ENCODE measurements around the gene ADGRG7.

DNA sequence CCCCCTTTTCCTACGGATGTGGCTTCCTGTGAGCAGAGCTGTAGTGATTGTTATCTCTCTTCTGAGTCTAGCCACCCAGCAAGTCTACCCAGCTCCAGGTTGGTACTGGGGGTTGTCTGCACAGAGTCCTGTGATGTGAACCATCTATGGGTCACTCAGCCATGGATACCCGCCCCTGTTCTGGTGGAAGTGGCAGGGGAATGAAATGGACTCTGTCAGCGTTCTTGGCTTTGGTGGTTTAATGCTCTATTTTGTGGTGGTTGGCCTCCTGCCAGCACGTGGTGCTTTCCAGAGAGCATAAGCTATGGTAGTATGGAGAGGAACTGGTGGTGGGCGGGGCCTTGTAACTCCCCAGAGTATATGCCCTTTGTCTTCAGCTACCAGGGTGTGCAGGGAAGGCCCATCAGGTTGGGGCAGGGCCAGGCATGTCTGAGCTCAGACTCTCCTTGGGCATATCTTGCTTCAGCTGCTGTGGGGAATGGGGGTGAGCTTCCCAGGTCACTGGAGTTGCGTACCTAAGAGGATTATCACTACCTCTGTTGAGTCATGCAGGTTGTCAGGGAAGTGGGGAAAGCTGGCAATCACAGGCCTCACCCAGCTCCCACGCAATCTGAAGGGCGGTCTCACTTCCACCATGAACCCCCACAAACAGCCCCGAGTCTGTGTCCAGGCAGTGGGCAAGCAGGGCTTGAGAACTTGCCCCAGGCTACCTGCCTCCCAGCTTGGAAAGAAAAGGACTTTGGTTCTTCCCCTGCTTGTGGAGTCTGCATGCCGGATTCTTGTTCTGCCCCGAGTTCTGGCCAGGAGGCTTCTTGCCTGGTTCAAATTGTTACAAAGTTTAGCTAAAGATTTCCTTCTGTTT is 9.0 kb upstream of the ADGRG7 start:
- TF ChIP-seq YY1 (IDR thresholded peaks at IDR 0.05; ENCODE audit: insufficient read depth, insufficient read length) (no peak), SUZ12 (IDR thresholded peaks at IDR 0.05; ENCODE audit: extremely low read depth, insufficient read depth, insufficient read length) (no peak)

Measured in NT2/D1 (cell line).